NCI-H2227 (cell line): ENCODE measurements around the gene CPE.
"Not testable (repeated sequence)": the region's sequence is repeated elsewhere in the genome, so short reads cannot be mapped to it uniquely, and the experiment has no call there.

Experiments
- DNase-seq: peaks from one replicate; lab custom pipeline; 2025; ENCODE audit not compliant: unreplicated experiment; lab: John Stamatoyannopoulos, UW

The CPE gene

DNA sequence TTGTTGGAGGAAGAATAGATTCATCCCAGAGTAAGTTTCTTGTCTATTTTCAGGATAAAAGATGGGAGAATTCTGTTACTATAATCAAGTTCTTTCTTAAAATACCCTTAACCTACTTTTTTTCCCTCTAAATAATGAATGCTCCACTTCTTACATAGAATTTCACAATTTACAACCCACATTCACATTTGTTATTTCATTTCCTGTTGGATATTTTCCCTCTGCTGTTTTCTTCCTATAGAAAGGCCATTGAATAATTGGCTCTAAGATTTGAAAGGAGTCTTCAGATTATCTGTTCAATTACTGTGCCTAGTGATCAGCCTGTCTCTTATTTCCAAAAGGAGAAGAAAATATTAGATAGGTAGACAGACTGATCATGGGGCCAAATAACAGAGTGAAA lies 79.7 kb downstream of the CPE start:
- DNase-seq = no peak

DNA sequence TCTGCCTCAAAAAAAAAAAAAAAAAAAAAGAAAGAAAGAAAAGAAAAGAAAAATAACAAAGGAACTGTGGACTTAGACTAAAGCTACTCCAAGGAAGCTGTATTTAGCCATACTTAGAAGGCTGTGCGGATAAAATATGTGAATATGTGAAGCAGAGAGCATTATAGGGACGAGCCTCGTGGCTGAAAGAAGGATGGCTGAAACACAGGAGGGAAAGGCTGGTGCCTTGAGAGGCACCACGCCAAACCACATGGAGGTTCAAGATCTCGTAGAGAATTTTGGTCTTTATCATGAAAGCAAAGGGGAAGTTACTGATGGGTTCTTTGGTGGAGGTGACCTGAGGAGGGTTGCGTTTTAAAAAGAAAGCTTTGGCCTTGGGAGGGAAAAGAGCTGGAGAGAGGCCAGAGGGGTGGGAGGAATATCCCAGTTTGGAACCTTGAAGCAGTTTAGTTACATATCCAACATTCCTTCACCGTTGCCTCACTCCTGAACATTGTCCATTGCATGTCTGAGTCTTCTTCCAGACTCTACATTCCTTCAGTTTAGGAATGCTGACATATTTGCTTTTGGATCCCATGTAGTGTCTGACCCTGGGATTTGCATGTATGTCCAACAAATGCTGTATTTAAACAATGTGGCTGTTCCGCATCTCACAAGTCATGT lies 82.5 kb downstream of the CPE start:
- DNase-seq = no peak

DNA sequence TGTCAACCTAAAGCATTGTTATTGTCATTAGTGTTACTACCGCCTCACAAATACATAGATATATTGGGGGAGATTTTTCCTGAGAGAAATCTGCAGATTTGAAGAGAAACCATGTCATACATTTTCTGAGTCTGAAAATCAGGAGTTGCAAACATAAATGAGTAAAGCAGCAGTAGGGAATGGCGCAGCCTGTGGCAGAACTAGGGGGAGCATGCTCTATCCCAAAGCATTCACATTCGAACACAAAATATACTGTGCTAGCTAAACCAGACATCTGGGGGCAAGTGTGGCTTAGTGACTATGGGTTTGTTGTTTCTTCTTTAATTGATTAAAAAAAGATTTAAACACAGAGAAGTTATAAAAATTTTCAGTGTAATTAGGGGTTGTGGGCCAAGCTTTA lies 83.2 kb downstream of the CPE start:
- no peak for DNase-seq

DNA sequence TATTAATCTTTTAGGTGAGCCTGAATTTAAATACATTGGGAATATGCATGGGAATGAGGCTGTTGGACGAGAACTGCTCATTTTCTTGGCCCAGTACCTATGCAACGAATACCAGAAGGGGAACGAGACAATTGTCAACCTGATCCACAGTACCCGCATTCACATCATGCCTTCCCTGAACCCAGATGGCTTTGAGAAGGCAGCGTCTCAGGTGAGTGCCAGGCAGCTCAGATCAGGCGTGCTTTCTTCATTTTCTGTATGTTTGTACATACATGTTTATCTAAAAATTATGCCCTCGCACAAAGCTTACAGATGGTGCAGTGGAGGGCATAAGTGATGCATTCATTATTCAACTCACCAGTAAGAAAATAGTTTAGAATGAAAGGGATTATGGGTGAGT lies 85.6 kb downstream of the CPE start:
- DNase-seq = no peak

DNA sequence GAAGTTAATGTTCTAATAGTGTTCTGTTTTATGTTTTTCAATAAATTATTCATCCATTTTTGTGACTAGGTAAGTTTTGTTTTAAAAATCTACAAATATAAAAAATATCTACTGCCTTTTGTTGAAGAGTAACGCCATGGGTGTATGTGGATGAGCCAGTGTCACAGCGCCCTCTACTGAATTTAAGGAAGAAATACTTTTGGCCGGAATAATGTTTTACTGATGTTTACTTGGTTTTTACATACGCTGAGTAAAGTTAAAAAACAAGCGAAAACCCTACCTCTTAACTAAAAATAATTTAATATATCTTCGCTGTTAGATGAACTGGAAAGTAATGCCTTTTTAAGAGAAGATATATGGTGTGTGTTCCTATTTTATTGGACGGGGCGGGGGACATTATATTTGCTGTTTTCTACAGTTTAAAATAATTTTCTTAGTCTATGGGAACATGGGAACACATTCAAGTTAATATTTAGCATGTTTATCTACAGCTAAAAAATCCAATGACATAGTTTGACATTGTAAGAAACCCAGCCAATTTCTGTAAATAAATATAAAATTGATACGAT lies 86.1 kb downstream of the CPE start:
- peak; percentile 31 for DNase-seq

DNA sequence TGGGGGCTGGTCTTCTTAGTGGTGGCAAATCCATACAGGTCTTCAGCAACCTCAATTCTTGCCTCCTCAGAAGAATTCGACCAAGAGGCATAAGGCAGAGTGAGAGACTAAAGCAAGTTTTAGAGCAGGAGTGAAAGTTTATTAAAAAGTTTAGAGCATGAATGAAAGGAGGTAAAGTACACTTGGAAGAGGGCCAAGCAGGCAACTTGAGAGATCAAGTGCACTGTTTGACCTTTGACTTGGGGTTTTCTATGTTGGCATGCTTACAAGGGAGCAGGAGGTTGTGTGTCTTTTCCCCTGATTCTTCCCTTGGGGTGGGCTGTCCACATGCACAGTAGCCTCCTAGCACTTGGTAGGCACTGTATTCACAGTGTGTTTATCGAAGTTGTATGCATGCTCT lies 91.2 kb downstream of the CPE start:
- DNase-seq = no peak

DNA sequence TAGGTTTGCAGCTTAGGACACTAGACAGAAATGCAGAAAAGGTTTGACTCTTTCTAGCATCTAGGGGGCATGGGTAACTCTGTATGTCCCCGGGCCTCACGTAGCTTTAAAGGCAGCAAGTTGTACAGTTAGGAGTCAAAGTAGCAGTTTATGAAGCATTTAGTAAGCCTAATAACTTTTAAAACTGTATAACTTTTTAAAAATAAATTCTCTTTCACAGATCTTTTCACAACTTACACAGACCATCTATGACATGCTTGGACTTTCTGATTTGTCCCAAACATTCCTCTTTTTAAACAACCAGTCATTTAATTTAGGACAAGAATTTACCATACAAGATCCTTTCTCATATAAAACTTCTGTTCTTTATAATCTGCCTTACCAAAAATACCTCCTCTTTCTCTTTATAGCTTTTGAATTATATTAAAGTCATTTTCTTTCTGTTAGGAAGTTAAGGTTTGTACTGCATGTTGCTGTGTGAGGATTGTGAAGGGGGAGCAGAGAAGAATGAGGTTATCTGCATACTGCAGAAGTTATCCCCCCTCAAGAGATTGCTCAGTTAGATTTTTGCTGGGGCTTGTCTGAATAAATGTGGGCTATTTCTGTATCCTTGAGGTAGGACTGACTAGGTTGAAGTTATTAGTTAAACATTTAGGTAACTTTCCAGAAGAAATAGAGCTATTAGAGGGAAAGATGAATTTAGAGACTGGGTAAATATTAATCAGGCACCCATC lies 94.3 kb downstream of the CPE start:
- DNase-seq = peak; percentile 1

DNA sequence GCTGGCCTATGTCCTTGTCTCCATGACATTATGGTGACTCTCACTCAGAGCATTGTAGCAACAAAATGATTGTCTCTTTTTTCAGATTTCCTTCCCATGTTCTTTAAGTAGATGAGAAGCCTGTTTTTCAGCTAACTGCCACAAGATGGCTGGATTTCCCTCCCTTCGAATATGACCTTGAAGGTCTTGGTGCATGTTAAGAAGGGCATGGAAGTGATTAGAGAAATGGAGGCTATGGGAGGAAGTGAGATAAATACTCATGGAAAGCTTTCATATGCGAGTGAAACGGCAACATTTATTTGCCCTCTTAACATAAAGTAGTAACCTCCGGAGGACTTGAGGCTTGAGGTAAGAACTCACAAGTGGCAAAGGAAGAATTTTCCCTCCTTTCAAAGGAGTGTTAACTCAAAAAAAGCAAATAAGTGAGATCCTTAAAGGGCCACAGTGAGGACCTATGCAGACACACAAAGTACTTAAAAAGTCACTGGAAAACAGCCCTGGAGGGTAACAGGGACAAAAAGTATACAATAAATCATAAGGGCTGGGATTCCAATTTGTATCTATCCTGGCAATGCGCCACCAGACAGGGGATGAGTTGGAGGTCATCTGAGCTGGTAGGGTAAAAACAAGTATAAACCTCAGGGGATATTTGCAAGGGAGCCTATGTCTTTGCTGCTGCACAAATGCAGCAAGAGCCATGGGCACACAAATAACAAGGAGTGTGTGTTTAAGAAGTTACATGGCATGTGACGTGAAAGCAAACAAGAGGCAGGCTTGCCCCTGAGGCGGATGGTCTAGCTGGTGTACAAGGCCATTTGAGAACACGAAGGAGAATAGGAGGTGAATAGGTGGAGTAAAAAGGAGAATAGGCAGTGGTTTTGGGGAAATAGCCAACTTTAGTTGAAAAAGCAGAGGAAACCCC lies 96.2 kb downstream of the CPE start:
- DNase-seq = no peak

DNA sequence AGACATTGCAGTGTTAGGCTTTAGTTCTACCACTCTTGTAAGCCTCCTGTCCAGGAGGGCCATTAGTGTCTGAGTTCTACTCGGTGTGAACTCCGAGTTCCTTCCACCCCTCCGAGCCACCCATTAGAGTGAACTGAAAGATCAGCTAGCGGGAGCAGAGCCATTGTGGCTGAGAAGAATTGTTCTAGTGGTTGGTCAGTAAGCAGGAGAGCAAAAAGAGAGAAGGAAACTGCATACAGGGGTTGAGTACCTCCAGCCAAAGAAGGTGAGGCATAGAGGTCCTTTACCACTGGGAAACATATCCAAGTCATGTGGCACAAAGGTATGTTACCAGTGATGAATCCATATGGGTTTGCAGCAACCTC lies 96.9 kb downstream of the CPE start:
- DNase-seq = no peak

DNA sequence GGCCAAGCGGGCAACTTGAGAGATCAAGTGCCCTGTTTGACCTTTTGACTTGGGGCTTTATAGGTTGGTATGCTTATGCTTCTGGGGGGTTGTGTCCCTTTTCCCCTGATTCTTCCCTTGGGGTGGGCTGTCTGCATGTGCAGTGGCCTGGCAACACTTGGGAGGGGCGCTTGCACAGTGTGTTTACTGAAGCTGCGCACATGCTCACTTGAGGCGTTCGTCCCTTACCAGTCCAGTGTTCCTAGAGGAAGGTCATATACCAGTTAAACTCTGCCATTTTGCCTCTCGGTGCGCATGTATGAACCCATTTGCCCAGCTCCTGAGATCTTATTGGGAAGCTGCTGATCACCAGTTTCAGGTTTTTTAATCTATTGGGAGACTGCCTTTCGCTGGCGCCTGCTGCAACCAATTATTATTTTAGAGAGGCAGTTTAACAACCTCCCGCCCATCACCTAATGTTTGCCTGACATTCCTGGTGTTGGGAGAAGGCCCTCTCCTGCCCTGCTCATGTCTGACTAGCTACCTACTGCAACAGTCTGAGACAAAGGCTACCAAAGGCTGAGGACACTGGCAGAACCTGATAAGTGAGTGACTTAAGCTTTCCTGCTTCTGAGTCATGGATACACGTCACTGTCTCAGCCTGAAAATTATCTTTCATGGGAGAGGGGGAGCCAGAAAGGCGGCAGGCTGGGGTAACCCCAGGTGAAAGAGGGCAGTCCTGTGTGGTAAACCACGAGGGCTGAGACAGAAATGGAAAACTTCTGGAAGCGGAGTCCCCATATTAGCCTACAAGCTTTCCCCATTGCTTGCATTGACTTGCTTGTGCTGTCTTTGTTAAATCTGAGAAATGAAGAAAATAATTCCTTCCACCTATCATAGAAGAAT lies 97.6 kb downstream of the CPE start:
- DNase-seq = no peak

DNA sequence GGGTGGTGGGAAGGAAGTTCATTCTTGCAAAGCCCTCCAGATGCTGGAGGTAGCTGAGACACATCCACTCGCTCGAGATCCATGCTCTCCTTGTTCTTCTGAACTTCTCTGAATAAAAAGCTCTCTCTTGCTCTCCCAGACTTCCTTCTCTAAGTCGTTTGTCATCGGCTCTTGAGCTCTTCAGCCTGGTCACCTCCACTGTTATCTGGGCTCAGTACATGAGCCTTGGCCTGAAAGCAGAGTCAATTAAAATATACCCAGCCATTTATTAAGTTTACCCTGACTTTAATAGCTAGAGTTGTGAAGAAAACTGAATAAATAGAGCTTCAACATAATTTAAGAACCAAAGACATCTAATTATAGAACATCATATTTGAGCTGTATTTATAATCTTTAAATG lies 99.0 kb downstream of the CPE start:
- no peak for DNase-seq

DNA sequence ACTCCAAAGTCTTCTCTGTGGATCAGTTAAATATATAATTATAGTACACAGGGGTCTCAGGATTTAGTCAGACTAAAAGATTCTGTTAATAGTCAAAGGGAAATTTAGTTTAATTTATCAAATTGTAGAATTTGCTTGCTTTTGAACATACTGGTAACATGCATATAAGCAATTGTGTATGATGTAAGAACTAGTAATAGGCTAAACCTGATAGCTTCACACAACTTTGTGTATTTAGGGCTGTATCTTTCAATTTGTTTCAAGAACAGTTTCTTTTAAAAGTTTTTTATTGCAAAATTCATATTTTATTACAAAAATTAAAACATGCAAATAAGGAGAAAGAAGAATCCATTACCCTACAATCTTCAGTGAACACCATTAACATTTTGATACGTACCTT lies 99.5 kb downstream of the CPE start:
- no peak for DNase-seq

DNA sequence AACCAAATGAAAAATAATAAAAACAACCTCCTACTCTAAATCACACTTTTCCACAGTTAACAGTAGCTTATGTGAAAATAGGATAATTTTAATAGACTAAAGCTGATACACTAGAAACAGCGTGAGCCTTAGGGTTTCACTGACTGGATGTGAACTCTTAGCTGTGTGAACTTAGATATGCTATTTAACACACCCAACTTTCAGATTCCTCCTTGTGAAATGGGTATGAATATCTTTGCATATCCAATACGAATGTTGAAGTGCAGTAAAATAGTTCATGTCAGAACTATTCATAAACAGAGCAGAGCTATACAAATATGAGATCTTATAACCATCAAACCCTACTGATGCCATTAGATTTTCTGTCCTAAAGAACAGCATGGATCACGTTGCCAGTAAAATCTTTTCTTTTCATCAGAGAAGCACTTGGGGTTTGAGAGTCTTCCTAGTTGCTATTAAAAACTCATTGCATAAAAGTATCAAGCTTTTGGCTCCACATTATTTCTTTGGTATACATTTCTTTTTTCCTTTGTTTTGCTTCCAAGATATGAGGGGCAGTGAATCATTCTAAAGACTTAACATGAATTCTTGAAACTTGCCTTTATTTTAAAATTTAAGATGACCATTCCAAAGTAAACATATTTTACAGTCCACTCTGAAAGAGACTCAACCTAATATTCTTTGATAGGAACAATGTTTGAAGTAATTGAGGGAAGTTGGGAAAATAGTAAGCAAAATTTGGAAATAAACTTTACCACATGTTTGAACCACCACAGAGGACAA lies 102.4 kb downstream of the CPE start:
- no peak for DNase-seq

DNA sequence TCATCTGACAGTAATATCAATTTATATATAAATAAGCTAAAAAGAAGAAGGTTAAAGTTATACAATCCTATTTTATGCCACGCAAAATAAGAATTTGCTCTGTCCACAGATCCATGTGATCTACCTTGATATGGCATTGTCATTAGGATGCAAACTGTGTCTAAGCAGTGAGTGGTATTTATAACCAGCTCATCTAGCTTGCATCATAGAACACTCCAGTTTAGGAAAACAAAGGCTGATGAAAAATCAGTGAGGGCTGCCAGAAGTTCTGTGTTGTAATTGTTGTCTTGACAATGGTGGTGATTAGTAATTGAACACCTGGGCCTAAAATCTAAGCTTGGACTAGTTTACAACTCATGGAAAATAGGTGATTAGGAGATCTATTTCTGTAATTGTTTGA lies 111.0 kb downstream of the CPE start:
- no peak for DNase-seq

DNA sequence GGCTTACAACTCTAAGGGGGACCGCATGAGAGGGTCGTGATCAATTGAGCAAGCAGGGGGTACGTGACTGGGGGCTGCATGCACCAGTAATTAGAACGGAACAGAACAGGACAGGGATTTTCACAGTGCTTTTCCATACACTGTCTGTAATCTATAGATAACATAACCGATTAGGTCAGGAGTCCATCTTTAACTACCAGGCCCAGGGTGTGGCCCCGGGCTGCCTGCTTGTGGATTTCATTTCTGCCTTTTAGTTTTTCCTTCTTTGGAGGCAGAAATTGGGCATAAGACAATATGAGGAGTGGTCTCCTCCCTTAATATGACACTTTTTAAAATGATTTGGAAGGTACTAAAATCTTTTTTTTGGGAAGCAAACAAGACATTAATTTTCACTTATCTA lies 113.8 kb downstream of the CPE start:
- not testable (repeated sequence) for DNase-seq

DNA sequence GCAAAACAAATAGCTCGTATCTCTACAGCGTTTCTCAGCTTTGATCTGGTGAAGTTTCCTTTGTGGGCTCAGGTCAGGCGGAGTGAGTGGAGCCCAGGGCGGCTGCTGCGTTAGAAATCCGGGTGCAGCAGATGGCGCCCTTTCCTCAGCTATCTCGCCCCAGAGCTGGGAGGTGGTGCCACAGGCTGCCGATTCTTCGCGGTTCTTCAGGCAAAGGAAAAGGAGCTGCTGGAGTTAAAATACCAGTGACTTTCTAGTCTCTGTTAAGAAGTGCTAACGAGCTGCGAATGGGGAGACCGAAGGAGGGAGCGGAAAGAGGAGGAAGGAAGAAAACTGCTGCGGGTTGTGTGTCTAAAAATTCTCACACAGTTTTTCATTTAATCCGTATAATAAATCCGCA lies 114.6 kb downstream of the CPE start:
- DNase-seq = no peak

DNA sequence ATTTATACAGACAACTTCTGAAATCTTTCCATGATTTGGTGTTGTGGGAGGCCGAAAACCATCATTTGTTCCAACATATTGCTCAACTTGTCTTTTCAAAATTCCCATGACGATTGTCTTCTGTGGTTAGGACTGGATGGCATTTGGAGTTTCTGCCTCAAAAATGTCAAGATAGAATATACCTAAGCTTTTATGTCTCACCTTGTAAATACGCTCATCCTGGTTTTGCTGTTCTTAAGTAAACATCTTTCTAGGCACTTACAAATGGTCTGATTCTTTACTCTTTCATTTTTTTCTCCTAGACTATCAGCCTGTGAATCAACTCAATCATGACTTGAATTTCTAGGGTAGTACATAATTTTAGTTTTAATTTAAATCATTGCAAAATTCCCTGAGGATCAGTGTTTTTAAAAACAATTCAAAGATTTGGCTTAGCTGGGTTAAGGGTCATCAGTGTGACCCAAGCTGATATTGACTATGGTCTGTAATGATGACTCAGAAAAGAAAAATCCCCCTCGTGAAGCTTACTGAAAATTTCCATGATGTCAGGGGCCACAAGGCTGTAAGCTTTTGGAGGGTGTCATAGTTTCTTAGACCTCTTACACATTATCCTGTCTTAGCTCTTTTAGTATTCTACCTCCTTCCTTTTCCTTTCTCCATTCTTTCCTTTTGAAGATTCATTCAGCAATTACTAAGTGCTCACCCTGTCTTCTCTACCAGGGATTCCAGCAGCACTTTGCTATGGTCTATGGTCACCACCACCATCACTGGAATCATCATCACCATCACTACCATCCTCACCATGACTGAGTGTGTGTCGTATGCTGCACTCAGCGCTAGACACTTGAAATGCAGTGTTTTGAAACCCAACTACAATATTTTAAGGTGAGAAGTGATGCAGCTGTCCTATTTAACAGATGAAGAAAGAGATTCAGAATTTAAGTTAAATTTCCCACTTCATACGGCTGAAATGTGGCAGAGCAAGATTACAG lies 124.4 kb downstream of the CPE start:
- DNase-seq = no peak

DNA sequence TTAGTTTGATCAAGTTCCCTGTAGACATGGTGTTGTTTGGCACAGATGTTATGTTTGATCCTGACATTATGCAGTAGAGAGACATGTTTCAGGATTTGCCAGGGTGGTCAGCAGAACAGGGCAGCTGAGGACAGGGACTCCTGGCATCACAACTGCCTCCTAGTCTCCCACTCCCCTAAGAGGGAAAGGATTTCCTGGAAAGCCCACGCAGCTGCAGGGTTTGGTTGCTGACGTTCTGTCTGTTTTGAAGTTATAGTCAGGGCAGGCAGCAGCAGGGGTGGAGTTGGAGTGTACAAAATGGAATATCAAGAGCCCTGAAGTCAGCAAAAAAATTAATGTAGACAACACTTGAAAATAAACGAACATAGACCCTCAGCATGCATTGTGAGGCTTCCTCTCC lies 125.4 kb downstream of the CPE start:
- no peak for DNase-seq
